Measurements from ENCODE around the gene RNF114.

Gene RNF114

DNA sequence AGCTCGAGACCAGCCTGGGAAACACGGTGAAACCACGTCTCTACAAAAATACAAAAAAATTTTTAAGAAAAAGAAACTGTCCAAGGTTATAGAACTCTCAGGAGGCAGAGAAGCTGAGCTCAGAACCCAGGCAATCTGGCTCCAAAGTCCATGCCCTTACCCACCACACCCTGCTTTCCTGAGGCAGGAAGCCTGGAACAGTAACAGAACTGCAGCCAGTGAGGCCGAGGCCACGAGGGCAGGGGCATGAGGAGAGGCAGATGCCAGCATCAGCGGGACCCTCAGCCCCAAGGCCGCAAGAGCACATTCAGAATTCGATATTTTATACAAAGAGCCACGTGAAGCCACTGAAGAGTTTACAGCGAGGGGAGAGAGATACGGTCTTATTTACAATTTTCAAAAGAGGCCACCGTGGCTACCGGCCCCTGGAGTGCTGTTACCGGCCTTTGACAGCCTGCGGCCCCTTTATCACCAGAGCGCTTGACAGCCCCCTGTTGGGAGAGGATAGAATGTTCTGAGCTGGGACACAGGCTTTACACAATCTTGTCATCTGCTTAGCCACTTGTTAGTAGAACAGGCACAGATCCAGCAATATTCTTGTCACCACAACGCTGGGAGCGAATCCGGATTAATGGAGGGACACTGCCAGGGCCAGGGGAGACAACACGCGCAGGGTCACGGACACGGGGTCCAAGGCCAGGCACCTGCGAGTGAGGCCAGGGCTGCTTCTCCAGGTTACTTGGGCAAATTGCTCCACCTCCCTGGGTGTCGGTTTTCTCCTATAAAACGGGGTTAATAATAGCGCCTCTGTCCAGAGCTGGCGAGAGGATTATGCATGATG lies 26.5 kb upstream of the RNF114 start:
- no peak for TF ChIP-seq POLR2A (IDR thresholded peaks at IDR 0.05; ENCODE audit: low read depth, low read length)
- FAIRE-seq (no peak), DNase-seq (ENCODE audit: insufficient read length, low spot score) (no peak)

DNA sequence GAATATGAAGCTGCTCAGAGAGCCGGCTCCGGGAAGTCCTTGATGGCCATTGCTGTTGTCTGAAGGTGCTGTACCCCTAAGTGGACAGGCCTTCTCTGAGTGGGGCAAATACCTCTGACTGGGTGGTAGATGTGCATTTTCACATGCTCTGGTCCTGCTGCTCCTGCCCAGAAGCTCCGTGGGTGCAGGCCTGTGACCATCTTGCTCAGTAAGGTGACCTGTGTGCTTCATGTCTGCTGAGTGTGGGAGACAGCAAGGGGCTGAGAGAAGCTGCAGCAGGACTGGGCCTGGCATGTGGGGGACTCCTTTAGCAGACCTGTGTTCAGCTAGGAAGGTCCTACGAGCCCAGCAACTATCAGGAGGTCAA lies 25.9 kb upstream of the RNF114 start:
- TF ChIP-seq POLR2A (IDR thresholded peaks at IDR 0.05; ENCODE audit: low read depth, low read length), result no peak
- no peak for DNase-seq (ENCODE audit: insufficient read length, low spot score)
- no peak for FAIRE-seq

DNA sequence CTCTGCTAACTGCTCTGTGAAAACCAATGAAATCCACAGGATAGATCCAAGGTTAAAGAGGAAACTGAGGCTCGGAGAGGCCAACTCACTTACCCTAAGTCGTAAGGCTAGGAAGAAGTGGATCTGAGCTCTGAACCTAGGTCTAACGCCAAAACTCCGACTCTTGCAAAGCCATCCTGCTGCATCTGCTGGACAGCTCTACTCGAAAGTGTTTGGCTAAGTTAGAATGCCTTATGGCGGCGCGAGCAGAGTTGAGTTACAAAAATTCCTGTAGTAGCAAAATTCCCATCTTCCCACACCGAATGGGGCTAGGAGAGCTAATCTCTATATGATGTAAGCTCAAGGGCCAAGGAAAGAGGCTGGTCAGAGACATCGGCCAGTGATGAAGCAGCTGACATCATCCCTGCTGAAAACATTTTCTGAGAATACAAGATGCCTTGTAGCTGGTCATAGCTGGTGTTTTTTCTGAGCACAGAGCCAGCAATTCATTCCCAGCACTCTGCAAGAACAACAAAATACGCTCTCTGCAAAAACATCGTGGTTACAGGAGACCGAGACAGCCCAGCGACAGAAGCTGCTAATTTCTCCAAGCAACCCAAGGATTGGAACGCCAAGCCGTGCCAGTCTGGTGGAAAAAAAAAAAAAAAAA lies 22.7 kb upstream of the RNF114 start:
- no peak for TF ChIP-seq POLR2A (IDR thresholded peaks at IDR 0.05; ENCODE audit: low read depth, low read length)
- FAIRE-seq, result no peak

DNA sequence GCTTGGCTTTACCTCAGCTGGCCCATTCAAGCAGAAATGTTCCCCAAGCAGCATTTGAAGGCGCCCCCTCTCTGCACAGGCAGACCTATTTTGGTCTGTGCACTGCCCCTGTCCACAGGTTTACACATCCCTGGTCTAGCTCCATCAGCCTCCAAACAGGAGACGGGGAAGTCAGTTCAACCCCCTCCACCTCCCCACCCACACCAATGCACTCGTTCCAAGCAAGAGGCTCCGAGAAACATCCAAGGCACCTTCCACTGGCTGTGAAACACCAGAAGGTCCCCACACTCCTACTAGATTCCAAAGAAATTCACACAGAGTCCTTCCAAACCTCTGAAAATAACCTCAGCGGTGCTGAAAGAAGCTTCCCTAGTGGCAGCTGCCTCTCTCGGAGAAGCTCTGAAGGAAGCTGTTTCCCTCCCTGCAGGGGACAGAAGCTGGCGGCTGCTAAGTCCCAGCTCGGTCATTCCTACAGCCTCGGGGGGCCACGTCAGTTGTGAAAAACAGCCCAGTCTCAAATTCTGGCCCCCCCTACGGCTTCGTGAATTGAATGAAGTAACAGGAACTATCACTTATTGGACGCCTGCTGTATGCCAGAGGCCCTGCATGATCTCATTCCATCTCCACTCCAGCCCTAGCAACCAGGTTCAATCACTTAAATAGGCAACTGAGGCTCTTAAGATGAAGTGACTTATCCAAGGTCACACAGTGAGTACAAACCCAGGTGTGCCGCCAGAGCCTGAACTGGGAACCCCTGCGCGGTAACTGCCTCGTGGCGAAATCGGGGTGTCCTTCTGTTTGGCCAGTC lies 21.7 kb upstream of the RNF114 start:
- DNase-seq (ENCODE audit: insufficient read length, low spot score) (peak; percentile 38), FAIRE-seq (no peak)
- no peak for TF ChIP-seq POLR2A (IDR thresholded peaks at IDR 0.05; ENCODE audit: low read depth, low read length)

More for the DNA sequence above, 22.7 kb upstream of the RNF114 start:
- no peak for DNase-seq (ENCODE audit: insufficient read length, low spot score)

DNA sequence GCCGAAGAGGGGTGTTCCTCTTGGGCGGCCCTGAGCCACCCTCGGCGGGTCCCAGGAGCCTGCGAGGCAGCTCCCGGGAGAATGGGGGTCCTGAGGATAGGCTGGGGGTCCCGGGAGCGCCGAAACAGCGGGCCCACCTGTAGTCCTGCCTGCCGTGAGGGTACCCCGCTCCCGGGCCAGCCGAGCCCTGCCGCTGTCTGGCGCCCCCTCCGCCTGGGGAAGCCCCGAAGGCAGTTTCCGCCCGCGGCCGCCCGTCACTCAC lies 21.1 kb upstream of the RNF114 start:
- no peak for FAIRE-seq
- DNase-seq (ENCODE audit: insufficient read length, low spot score), result no peak

DNA sequence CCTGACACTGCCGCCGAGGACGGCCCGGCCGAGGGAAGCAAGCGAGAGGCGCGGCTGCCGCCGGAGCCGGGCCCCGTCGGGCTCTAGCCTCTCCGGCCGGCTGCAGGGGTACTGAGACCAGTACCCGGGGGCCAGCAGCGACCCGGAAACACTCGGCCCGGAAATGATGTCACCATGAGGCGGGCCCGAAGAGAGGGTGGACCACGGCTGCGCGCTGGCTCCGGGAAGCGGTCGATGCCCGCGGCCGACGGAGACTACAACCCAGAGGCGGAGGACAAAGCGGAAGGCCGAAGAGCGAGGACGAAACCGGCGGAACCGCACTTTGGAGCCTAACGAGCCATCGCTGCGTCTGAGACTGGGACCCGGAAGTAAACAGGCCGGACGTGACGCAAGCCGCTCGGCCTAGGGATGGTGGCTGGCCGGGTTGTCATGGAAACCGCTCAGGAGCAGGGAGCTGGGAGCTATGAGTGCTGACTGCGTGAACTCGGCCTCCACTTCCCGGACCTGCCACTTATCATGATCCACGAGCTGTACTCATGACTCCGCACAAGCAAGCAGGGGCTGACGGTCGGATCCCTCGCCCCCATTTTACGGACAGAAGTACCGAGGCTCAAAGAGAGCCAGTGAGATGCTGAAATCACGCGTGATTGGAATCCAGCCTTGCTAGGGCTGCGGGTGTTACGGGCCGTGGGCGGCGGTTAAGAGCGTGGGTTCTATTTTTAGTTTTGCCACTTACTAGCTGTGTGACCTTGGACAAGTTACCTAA lies 20.6 kb upstream of the RNF114 start, which contains the start of gene SPATA2:
Gene SPATA2, minus strand, starts transcription at position 150 of the 766 bp plus-strand sequence. CDS start 7,039 bp downstream, outside the sequence.
- FAIRE-seq (no peak), DNase-seq (ENCODE audit: insufficient read length, low spot score) (peak; percentile 95)
- peak; percentile 58 for TF ChIP-seq POLR2A (IDR thresholded peaks at IDR 0.05; ENCODE audit: low read depth, low read length)

More for the DNA sequence above, 21.1 kb upstream of the RNF114 start:
- TF ChIP-seq POLR2A (IDR thresholded peaks at IDR 0.05; ENCODE audit: low read depth, low read length), result no peak

DNA sequence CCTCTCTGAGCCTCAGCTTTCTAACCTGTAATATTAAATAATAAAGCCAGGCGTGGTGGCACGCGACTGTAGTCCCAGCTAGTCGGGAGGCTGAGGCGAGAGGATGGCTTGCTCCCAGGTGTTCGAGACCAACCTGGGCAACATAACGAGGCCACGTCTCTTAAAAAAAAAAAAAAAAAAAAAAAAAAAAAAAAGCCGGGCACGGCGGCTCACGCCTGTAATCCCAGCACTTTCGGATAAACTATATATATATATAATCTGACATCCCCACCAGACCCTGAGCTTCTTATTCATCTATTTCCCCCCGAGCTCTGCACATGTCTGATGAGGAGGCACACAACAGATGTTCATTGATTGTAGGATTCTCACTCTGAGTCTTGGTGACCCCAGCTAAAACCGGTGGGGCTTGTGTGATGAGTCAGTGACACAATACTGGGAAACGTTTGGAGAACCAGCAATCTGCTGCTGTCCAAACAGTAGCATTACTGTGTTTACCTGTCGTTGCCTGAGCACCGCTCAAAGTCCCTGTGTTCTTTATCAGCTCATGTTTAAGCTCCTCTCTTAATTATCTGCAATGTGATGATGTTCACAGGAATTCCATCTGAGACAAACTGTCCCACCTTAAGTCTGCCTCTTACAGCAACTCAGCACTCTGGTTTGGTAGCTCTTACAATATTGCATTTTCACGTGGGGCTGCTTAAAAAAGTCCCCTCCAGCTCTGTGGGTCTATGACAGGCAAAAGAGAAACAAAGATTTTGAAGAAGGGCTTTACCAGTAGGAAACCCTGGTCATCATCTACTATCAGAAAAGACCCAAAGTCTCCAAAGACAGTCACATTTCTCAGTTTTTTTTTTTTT lies 19.8 kb upstream of the RNF114 start:
- DNase-seq (ENCODE audit: insufficient read length, low spot score), result peak; percentile 60
- FAIRE-seq, result no peak
- no peak for TF ChIP-seq POLR2A (IDR thresholded peaks at IDR 0.05; ENCODE audit: low read depth, low read length)

DNA sequence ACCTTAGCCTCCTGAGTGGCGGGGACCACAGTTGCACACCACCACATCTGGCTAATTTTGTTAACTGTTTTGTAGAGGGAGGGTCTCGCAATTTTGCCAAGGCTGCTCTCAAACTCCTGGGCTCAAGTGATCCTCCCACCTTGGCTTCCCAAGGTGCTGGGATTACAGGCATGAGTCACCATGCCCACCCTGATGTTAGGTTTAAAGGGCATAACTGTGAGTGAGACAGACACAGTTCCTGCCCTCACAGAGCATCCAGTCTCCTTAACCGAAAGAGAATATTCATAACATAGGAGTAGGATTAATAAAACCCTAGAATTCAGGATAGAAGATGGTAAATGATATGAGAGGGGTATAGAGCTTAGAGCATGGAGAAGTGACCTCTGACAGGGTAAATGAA lies 17.8 kb upstream of the RNF114 start:
- no peak for FAIRE-seq
- no peak for DNase-seq (ENCODE audit: insufficient read length, low spot score)
- TF ChIP-seq POLR2A (IDR thresholded peaks at IDR 0.05; ENCODE audit: low read depth, low read length), result no peak

DNA sequence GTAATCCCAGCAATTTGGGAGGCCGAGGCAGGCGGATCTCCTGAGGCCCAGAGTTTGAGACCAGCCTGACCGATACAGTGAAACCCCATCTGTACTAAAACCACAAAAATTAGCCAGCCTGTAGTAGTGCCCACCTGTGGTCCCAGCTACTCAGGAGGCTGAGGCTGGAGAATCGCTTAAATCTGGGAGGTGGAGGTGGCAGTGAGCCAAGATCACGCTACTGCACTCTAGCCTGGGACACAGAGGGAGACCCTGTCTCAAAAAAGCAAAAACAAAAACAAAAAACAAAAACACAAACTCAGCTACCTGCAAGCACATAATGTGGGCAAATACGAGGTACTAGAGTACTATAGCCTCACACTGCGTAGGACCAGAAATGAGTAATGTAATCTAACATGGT lies 17.2 kb upstream of the RNF114 start:
- no peak for TF ChIP-seq POLR2A (IDR thresholded peaks at IDR 0.05; ENCODE audit: low read depth, low read length)
- DNase-seq (ENCODE audit: insufficient read length, low spot score), result no peak
- no peak for FAIRE-seq

DNA sequence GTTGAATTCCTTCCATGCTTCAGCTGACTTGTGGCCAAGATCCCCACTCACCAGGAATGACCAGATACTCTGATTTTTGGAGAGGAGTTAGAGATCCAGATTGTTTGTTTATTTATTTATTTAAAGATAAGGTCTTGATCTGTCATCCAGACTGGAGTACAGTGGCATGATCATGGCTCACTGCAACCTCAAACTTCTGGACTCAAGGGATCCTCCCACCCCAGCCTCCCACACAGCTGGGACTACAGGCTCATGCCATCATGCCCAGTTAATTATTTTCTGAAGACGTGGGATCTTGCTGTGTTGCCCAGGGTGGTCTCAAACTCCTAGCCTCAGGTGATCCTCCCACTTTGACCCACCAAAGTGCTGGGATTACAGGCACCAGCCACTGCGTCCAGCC lies 16.7 kb upstream of the RNF114 start:
- TF ChIP-seq POLR2A (IDR thresholded peaks at IDR 0.05; ENCODE audit: low read depth, low read length), result no peak
- no peak for FAIRE-seq
- DNase-seq (ENCODE audit: insufficient read length, low spot score), result no peak

DNA sequence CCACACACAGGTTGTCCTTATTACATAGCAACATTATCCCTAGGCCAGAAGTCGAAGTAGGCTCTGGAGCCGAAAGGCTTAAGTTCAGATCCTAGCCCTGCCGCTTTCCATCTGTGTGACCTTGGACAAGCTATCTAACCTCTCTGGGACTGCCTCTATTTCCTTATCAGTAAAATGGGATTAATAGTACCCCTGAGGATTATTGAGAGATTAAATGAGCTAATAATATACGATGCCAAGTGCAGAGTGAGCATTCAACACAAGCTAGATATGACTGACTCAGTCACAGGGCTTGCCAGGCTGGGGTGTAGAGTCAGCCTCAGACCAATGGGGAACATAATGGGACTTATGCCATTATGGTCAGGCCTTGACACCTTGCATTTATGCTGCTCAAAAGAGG lies 11.9 kb upstream of the RNF114 start:
- TF ChIP-seq POLR2A (IDR thresholded peaks at IDR 0.05; ENCODE audit: low read depth, low read length), result no peak
- no peak for DNase-seq (ENCODE audit: insufficient read length, low spot score)
- no peak for FAIRE-seq

DNA sequence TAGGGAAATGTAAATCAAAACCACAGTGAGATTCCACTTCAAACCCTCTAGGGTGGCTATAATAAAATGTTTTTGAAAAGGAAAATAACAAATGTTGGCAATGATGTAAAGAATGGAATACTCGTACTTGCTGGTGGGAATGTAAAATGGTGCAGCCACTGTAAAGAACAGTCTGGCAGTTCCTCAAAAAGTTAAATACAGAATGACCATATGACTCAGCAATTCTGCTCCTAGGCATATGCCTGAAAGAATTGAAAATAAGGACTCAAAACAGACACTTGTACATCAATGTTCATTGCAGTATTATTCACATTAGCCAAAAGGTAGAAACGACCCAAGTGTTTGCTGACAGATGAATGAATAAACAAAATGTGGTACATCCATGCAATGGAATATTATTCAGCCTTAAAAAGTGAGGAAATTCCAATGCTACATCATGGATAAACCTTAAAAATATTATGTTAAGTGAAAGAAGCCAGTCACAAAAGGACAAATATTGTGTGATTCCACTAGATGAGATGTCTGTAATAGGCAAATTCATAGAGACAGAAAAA lies 10.2 kb upstream of the RNF114 start:
- TF ChIP-seq POLR2A (IDR thresholded peaks at IDR 0.05; ENCODE audit: low read depth, low read length), result no peak
- no peak for FAIRE-seq
- no peak for DNase-seq (ENCODE audit: insufficient read length, low spot score)

Measured in H54 (cell line).